CD8-positive, alpha-beta memory T cell (primary cell): ENCODE results near the gene GATA6. TPM values are rescaled to one million over a fixed set of nuclear protein-coding genes. Genes with fewer than 3 reads are reported as not detected.
A peak's percentile ranks its signal among the peaks of the same experiment; 100 is the strongest.

Experiments
- CTCF ChIA-PET: fragments of 350-600 bp; sonication (Branson Sonifier 250); formaldehyde crosslinking; loops from one replicate; lab custom pipeline; 2021; ENCODE audit warnings: antibody characterized with exemption; lab: Charles Lee
- POLR2A ChIA-PET: fragments of 350-600 bp; sonication (Branson Sonifier 250); formaldehyde crosslinking; loops from one replicate; lab custom pipeline; 2021; ENCODE audit warnings: antibody characterized with exemption; lab: Charles Lee
- DNase-seq, 5 donors: peaks; one replicate each; pipeline versions ENCODE4 v3.0.0 to v3.0.0-alpha.2; 2020 to 2022; ENCODE audit warnings: mixed read lengths in 1 of 5
- H3K27ac ChIP-seq: one replicate; pipeline ENCODE4 v1.7.0; 2013; ENCODE audit warnings: low read depth, mild to moderate bottlenecking, low read length, moderate library complexity
- H3K27me3 ChIP-seq: 2 replicates; pipeline ENCODE4 v1.7.0; 2013; ENCODE audit warnings: low read length, mild to moderate bottlenecking; ENCODE audit not compliant: insufficient read depth, poor library complexity, severe bottlenecking
- H3K36me3 ChIP-seq: 2 replicates; pipeline ENCODE4 v1.7.0; 2013; ENCODE audit warnings: mild to moderate bottlenecking, low read length, moderate library complexity; ENCODE audit not compliant: insufficient read depth
- H3K4me1 ChIP-seq: 2 replicates; pipeline ENCODE4 v1.7.0; 2013; ENCODE audit warnings: mild to moderate bottlenecking, low read length, moderate library complexity; ENCODE audit not compliant: insufficient read depth
- H3K4me3 ChIP-seq: 2 replicates; pipeline ENCODE4 v1.7.0; 2013; ENCODE audit warnings: mild to moderate bottlenecking, low read length
- H3K9me3 ChIP-seq: 2 replicates; pipeline ENCODE4 v1.7.0; 2013; ENCODE audit warnings: mild to moderate bottlenecking, low read length
- H3K27ac Mint-ChIP-seq, 8 donors: one replicate each; pipeline ENCODE4 v1.8.0; 2020 to 2021; ENCODE audit warnings: mixed read lengths in 8 of 8, mild to moderate bottlenecking in 6 of 8, inconsistent platforms in 3 of 8, moderate library complexity in 3 of 8
- H3K27me3 Mint-ChIP-seq, 2 donors: one replicate each; pipeline ENCODE4 v1.8.0; 2020 to 2021; ENCODE audit warnings: mixed read lengths in 2 of 2, mild to moderate bottlenecking in 1 of 2, moderate library complexity in 1 of 2
- H3K36me3 Mint-ChIP-seq, 3 donors: one replicate each; pipeline ENCODE4 v1.8.0; 2020 to 2021; ENCODE audit warnings: mixed read lengths in 3 of 3, inconsistent platforms in 1 of 3, mild to moderate bottlenecking in 1 of 3
- H3K4me1 Mint-ChIP-seq, 3 donors: one replicate each; pipeline ENCODE4 v1.8.0; 2020 to 2021; ENCODE audit warnings: mixed read lengths in 3 of 3, inconsistent platforms in 1 of 3, mild to moderate bottlenecking in 1 of 3
- H3K4me3 Mint-ChIP-seq, 7 donors: one replicate each; pipeline ENCODE4 v1.8.0; 2020 to 2021; ENCODE audit warnings: mixed read lengths in 7 of 7, mild to moderate bottlenecking in 6 of 7, moderate library complexity in 4 of 7, inconsistent platforms in 2 of 7
- H3K9me3 Mint-ChIP-seq, 5 donors: one replicate each; pipeline ENCODE4 v1.8.0; 2020 to 2022; ENCODE audit warnings: mixed read lengths in 5 of 5, mild to moderate bottlenecking in 3 of 5, moderate library complexity in 2 of 5, inconsistent platforms in 1 of 5
- polyA plus RNA-seq: library from polyadenylated mRNA; unstranded; fragments of 300-500 nt; fragmentation: Illumina TruSeq; gene quantifications from one replicate; pipeline ENCODE4 v1.2.3, GENCODE V29; 2021
- total RNA-seq, 2 experiments: library from RNA; stranded (reverse); gene quantifications; one replicate each; pipeline ENCODE4 v1.2.3, GENCODE V29; 2021

GATA6 gene
- under 1 TPM; 0.04 to 0.11 TPM for total RNA-seq
- 0.32 TPM for polyA plus RNA-seq

GRCh38 chr18:22169011-22169888, at the start of gene GATA6:
Gene GATA6 (plus strand): TSS chr18:22169589. CDS start chr18:22171145, 1,556 bp downstream.
- peaks cover 68 to 71% of the 10 kb centered on the region in 2 donors for H3K27me3 Mint-ChIP-seq
- peak within 1 kb of the TSS; percentile 57 to 95 (median 76) for H3K27ac Mint-ChIP-seq

GRCh38 chr18:22124970-22125369, 44.4 kb upstream of the GATA6 start:
- H3K36me3 Mint-ChIP-seq: peaks cover 0 to 10% (median 0%) of the 10 kb centered on the region in 3 donors
- no peak overlapping the region for H3K27ac ChIP-seq
- peaks cover 2 to 34% of the 10 kb centered on the region in 2 donors for H3K27me3 Mint-ChIP-seq
- H3K27me3 ChIP-seq: no peaks in the 10 kb centered on the region
- peaks cover 0 to 10% (median 4%) of the 10 kb centered on the region in 5 donors for H3K9me3 Mint-ChIP-seq
- no peak overlapping the region for H3K4me3 ChIP-seq
- ChIA-PET CTCF (no interaction called here), POLR2A (no interaction called here)
- H3K27ac Mint-ChIP-seq: no peak overlapping the region
- no peaks in the 10 kb centered on the region for H3K36me3 ChIP-seq
- H3K4me3 Mint-ChIP-seq: no peak overlapping the region
- H3K4me1 Mint-ChIP-seq: no peaks in the 10 kb centered on the region
- DNase-seq: no peak
- no peaks in the 10 kb centered on the region for H3K9me3 ChIP-seq
- H3K4me1 ChIP-seq: no peaks in the 10 kb centered on the region

More at GRCh38 chr18:22169011-22169888, at the start of gene GATA6:
- peak within 1 kb of the TSS; percentile 90 to 98 (median 94) for H3K4me3 Mint-ChIP-seq
- Histone ChIP-seq H3K27me3 (peaks cover 61% of the 10 kb centered on the region), H3K36me3 (no peaks in the 10 kb centered on the region), H3K27ac (no peak within 1 kb of the TSS), H3K4me3 (peak within 1 kb of the TSS; percentile 51), H3K4me1 (peaks cover 21% of the 10 kb centered on the region), H3K9me3 (no peaks in the 10 kb centered on the region)
- CTCF ChIA-PET: no interaction called here
- POLR2A ChIA-PET: no interaction called here
- peak; percentile 35 to 71 (median 44) for DNase-seq
- H3K4me1 Mint-ChIP-seq: peaks cover 23 to 50% (median 29%) of the 10 kb centered on the region in 3 donors
- H3K36me3 Mint-ChIP-seq: peaks cover 0 to 4% (median 0%) of the 10 kb centered on the region in 3 donors
- peaks cover 0 to 8% (median 5%) of the 10 kb centered on the region in 5 donors for H3K9me3 Mint-ChIP-seq

GRCh38 chr18:22128954-22129353, 40.4 kb upstream of the GATA6 start:
- no peak overlapping the region for H3K4me3 ChIP-seq
- Mint-ChIP-seq H3K4me3 (no peak overlapping the region), H3K9me3 (no peaks in the 10 kb centered on the region), H3K36me3 (peaks cover 0 to 3% (median 0%) of the 10 kb centered on the region in 3 donors), H3K27me3 (peaks cover 4 to 43% of the 10 kb centered on the region in 2 donors), H3K4me1 (no peaks in the 10 kb centered on the region), H3K27ac (no peak overlapping the region)
- peaks cover 7% of the 10 kb centered on the region for H3K27me3 ChIP-seq
- H3K4me1 ChIP-seq: no peaks in the 10 kb centered on the region
- no peaks in the 10 kb centered on the region for H3K9me3 ChIP-seq
- no peaks in the 10 kb centered on the region for H3K36me3 ChIP-seq
- CTCF ChIA-PET: no interaction called here
- no peak for DNase-seq
- no peak overlapping the region for H3K27ac ChIP-seq
- POLR2A ChIA-PET: no interaction called here

GRCh38 chr18:22129778-22130177, 39.6 kb upstream of the GATA6 start:
- Mint-ChIP-seq H3K4me1 (no peaks in the 10 kb centered on the region), H3K27ac (no peak overlapping the region), H3K36me3 (peaks cover 0 to 4% (median 0%) of the 10 kb centered on the region in 3 donors), H3K9me3 (no peaks in the 10 kb centered on the region), H3K4me3 (no peak overlapping the region), H3K27me3 (peaks cover 6 to 39% of the 10 kb centered on the region in 2 donors)
- POLR2A ChIA-PET: no interaction called here
- DNase-seq: no peak
- H3K4me3 ChIP-seq: no peak overlapping the region
- no peaks in the 10 kb centered on the region for H3K4me1 ChIP-seq
- H3K27ac ChIP-seq: no peak overlapping the region
- CTCF ChIA-PET: no interaction called here
- peaks cover 7% of the 10 kb centered on the region for H3K27me3 ChIP-seq
- H3K36me3 ChIP-seq: no peaks in the 10 kb centered on the region
- no peaks in the 10 kb centered on the region for H3K9me3 ChIP-seq

- no peak overlapping the region for H3K4me3 Mint-ChIP-seq
- ChIA-PET CTCF (no interaction called here), POLR2A (no interaction called here)
- peaks cover 7 to 32% of the 10 kb centered on the region in 2 donors for H3K27me3 Mint-ChIP-seq
- Histone ChIP-seq H3K27ac (no peak overlapping the region), H3K27me3 (peaks cover 7% of the 10 kb centered on the region), H3K4me3 (no peak overlapping the region), H3K9me3 (no peaks in the 10 kb centered on the region), H3K36me3 (no peaks in the 10 kb centered on the region), H3K4me1 (no peaks in the 10 kb centered on the region)
- no peaks in the 10 kb centered on the region for H3K4me1 Mint-ChIP-seq
- H3K9me3 Mint-ChIP-seq: no peaks in the 10 kb centered on the region
- no peak overlapping the region for H3K27ac Mint-ChIP-seq
- peaks cover 0 to 4% (median 0%) of the 10 kb centered on the region in 3 donors for H3K36me3 Mint-ChIP-seq
- no peak for DNase-seq
Observed at GRCh38 chr18:22132258-22132657, 37.1 kb upstream of the GATA6 start.

- Mint-ChIP-seq H3K27me3 (peaks cover 7 to 32% of the 10 kb centered on the region in 2 donors), H3K4me3 (no peak overlapping the region), H3K4me1 (no peaks in the 10 kb centered on the region), H3K36me3 (peaks cover 0 to 4% (median 0%) of the 10 kb centered on the region in 3 donors), H3K9me3 (no peaks in the 10 kb centered on the region), H3K27ac (peak overlapping the region in 1 of 8 donors; percentile 11)
- no peak for DNase-seq
- Histone ChIP-seq H3K27me3 (peaks cover 7% of the 10 kb centered on the region), H3K36me3 (no peaks in the 10 kb centered on the region), H3K9me3 (no peaks in the 10 kb centered on the region), H3K27ac (no peak overlapping the region), H3K4me1 (no peaks in the 10 kb centered on the region), H3K4me3 (no peak overlapping the region)
- POLR2A ChIA-PET: no interaction called here
- CTCF ChIA-PET: no interaction called here
Observed at GRCh38 chr18:22132763-22133162, 36.6 kb upstream of the GATA6 start.

- peaks cover 0 to 4% (median 0%) of the 10 kb centered on the region in 3 donors for H3K36me3 Mint-ChIP-seq
- H3K9me3 ChIP-seq: no peaks in the 10 kb centered on the region
- H3K27ac Mint-ChIP-seq: no peak overlapping the region
- no peaks in the 10 kb centered on the region for H3K9me3 Mint-ChIP-seq
- H3K27ac ChIP-seq: no peak overlapping the region
- no peak overlapping the region for H3K4me3 ChIP-seq
- H3K4me1 ChIP-seq: no peaks in the 10 kb centered on the region
- no peak for DNase-seq
- ChIA-PET POLR2A (no interaction called here), CTCF (no interaction called here)
- H3K4me3 Mint-ChIP-seq: no peak overlapping the region
- peaks cover 4 to 16% of the 10 kb centered on the region in 2 donors for H3K27me3 Mint-ChIP-seq
- no peaks in the 10 kb centered on the region for H3K4me1 Mint-ChIP-seq
- H3K36me3 ChIP-seq: no peaks in the 10 kb centered on the region
- peaks cover 7% of the 10 kb centered on the region for H3K27me3 ChIP-seq
Observed at GRCh38 chr18:22136395-22136794, 33.0 kb upstream of the GATA6 start.

- no peaks in the 10 kb centered on the region for H3K4me1 ChIP-seq
- H3K27me3 ChIP-seq: no peaks in the 10 kb centered on the region
- no peaks in the 10 kb centered on the region for H3K36me3 ChIP-seq
- Mint-ChIP-seq H3K27me3 (peaks cover 0 to 2% of the 10 kb centered on the region in 2 donors), H3K27ac (no peak overlapping the region), H3K4me1 (no peaks in the 10 kb centered on the region), H3K36me3 (no peaks in the 10 kb centered on the region), H3K9me3 (no peaks in the 10 kb centered on the region), H3K4me3 (no peak overlapping the region)
- no peaks in the 10 kb centered on the region for H3K9me3 ChIP-seq
- no peak for DNase-seq
- ChIA-PET POLR2A (no interaction called here), CTCF (no interaction called here)
- H3K27ac ChIP-seq: no peak overlapping the region
- no peak overlapping the region for H3K4me3 ChIP-seq
Observed at GRCh38 chr18:22141211-22141610, 28.2 kb upstream of the GATA6 start.
